ENCODE results near the gene CUL4A.

CUL4A gene

GRCh38 chr13:113190181-113190580 lies 19.2 kb upstream of the CUL4A start:
- H2AFZ ChIP-seq (ENCODE audit: low read depth, low read length, severe bottlenecking) = no peak overlapping the region
- no peak overlapping the region for H3K4me2 ChIP-seq (ENCODE audit: low read depth, low read length, poor library complexity, severe bottlenecking)
- no peak overlapping the region for H3K4me3 ChIP-seq (ENCODE audit: insufficient read depth, low read length, poor library complexity, severe bottlenecking)
- no peak overlapping the region for H3K9ac ChIP-seq (ENCODE audit: low read length)
- no peaks in the 10 kb centered on the region for H3K9me2 ChIP-seq (replicated peaks; ENCODE audit: insufficient read depth, low read length)
- TF ChIP-seq, protein P1, sequence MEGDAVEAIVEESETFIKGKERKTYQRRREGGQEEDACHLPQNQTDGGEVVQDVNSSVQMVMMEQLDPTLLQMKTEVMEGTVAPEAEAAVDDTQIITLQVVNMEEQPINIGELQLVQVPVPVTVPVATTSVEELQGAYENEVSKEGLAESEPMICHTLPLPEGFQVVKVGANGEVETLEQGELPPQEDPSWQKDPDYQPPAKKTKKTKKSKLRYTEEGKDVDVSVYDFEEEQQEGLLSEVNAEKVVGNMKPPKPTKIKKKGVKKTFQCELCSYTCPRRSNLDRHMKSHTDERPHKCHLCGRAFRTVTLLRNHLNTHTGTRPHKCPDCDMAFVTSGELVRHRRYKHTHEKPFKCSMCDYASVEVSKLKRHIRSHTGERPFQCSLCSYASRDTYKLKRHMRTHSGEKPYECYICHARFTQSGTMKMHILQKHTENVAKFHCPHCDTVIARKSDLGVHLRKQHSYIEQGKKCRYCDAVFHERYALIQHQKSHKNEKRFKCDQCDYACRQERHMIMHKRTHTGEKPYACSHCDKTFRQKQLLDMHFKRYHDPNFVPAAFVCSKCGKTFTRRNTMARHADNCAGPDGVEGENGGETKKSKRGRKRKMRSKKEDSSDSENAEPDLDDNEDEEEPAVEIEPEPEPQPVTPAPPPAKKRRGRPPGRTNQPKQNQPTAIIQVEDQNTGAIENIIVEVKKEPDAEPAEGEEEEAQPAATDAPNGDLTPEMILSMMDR (IDR thresholded peaks at IDR 0.05; ENCODE audit: insufficient read depth, low read length, poor library complexity, severe bottlenecking) = no peak
- no peak for TF ChIP-seq EZH2phosphoT487 (conservative IDR thresholded peaks at IDR 0.05; ENCODE audit: low read length)
- no peaks in the 10 kb centered on the region; the same call in 1 of the 2 replicates for H3K79me2 ChIP-seq (ENCODE audit: insufficient read depth, low read length)
- no peaks in the 10 kb centered on the region for H3K9me3 ChIP-seq (ENCODE audit: insufficient read depth, low read length)
- peaks cover 16% of the 10 kb centered on the region; the same call in 1 of the 2 replicates for H3K36me3 ChIP-seq (ENCODE audit: low read length)
- H3K27me3 ChIP-seq (ENCODE audit: low read length) = no peaks in the 10 kb centered on the region
- peaks cover 4% of the 10 kb centered on the region; the same call in 1 of the 2 replicates for H4K20me1 ChIP-seq (ENCODE audit: low read depth, low read length)
- no peak overlapping the region for H3K27ac ChIP-seq (ENCODE audit: low read depth, low read length)
- H3F3A ChIP-seq (ENCODE audit: insufficient read depth) = no peaks in the 10 kb centered on the region

- no peak overlapping the region for H3K27ac ChIP-seq (ENCODE audit: low read depth, low read length)
- H3K27me3 ChIP-seq (ENCODE audit: low read length) = no peaks in the 10 kb centered on the region
- no peak overlapping the region for H3K4me2 ChIP-seq (ENCODE audit: low read depth, low read length, poor library complexity, severe bottlenecking)
- peaks cover 21% of the 10 kb centered on the region; the same call in 1 of the 2 replicates for H3K36me3 ChIP-seq (ENCODE audit: low read length)
- H2AFZ ChIP-seq (ENCODE audit: low read depth, low read length, severe bottlenecking) = no peak overlapping the region
- no peak for TF ChIP-seq EZH2phosphoT487 (conservative IDR thresholded peaks at IDR 0.05; ENCODE audit: low read length)
- H3K79me2 ChIP-seq (ENCODE audit: insufficient read depth, low read length) = no peaks in the 10 kb centered on the region
- H3K9ac ChIP-seq (ENCODE audit: low read length) = no peak overlapping the region
- H3K4me3 ChIP-seq (ENCODE audit: insufficient read depth, low read length, poor library complexity, severe bottlenecking) = no peak overlapping the region
- no peaks in the 10 kb centered on the region for H3F3A ChIP-seq (ENCODE audit: insufficient read depth)
- H4K20me1 ChIP-seq (ENCODE audit: low read depth, low read length) = no peaks in the 10 kb centered on the region
- no peaks in the 10 kb centered on the region for H3K9me2 ChIP-seq (replicated peaks; ENCODE audit: insufficient read depth, low read length)
- no peaks in the 10 kb centered on the region for H3K9me3 ChIP-seq (ENCODE audit: insufficient read depth, low read length)
These were observed 17.1 kb upstream of the CUL4A start for GRCh38 chr13:113192279-113192678.

DNA sequence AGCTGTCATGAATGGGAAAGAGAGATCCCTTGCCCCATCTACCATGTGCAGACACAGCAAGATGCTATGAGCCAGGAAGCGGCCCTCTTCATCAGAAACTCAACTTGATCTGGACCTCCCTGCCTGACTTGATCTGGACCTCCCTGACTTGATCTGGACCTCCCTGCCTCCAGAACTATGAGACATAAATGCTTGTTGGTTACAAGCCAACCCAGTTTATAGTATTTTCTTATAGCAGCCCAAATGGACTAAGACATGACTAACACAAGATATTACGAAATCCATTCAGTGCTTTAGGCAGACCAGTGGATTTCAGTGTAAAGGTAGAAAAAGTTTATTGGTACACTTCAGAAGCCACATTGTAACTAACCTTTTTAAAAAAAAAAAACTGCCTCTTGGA lies 16.5 kb upstream of the CUL4A start:
- Histone ChIP-seq H3K4me2 (ENCODE audit: low read depth, low read length, poor library complexity, severe bottlenecking) (no peak overlapping the region), H3K27ac (ENCODE audit: low read depth, low read length) (no peak overlapping the region), H3K9me3 (ENCODE audit: insufficient read depth, low read length) (no peaks in the 10 kb centered on the region), H3K9ac (ENCODE audit: low read length) (no peak overlapping the region), H4K20me1 (ENCODE audit: low read depth, low read length) (no peaks in the 10 kb centered on the region), H3K36me3 (ENCODE audit: low read length) (peaks cover 21% of the 10 kb centered on the region), H3K4me3 (ENCODE audit: insufficient read depth, low read length, poor library complexity, severe bottlenecking) (no peak overlapping the region), H3K27me3 (ENCODE audit: low read length) (no peaks in the 10 kb centered on the region), H3K9me2 (replicated peaks; ENCODE audit: insufficient read depth, low read length) (no peaks in the 10 kb centered on the region), H3F3A (ENCODE audit: insufficient read depth) (0 out of 2 replicates have a peak, but pooled peaks cover 2% of the 10 kb centered on the region), H3K79me2 (ENCODE audit: insufficient read depth, low read length) (no peaks in the 10 kb centered on the region), H2AFZ (ENCODE audit: low read depth, low read length, severe bottlenecking) (no peak overlapping the region)
- TF ChIP-seq, protein P1 (IDR thresholded peaks at IDR 0.05; ENCODE audit: insufficient read depth, low read length, poor library complexity, severe bottlenecking) = no peak
- TF ChIP-seq EZH2phosphoT487 (conservative IDR thresholded peaks at IDR 0.05; ENCODE audit: low read length) = no peak

GRCh38 chr13:113195360-113195759 lies 14.1 kb upstream of the CUL4A start:
- H3K4me2 ChIP-seq (ENCODE audit: low read depth, low read length, poor library complexity, severe bottlenecking) = no peak overlapping the region
- no peaks in the 10 kb centered on the region for H3K9me3 ChIP-seq (ENCODE audit: insufficient read depth, low read length)
- no peak for TF ChIP-seq EZH2phosphoT487 (conservative IDR thresholded peaks at IDR 0.05; ENCODE audit: low read length)
- TF ChIP-seq, protein P1 (IDR thresholded peaks at IDR 0.05; ENCODE audit: insufficient read depth, low read length, poor library complexity, severe bottlenecking) = no peak
- no peaks in the 10 kb centered on the region for H3K27me3 ChIP-seq (ENCODE audit: low read length)
- H3K9me2 ChIP-seq (replicated peaks; ENCODE audit: insufficient read depth, low read length) = no peaks in the 10 kb centered on the region
- no peak overlapping the region for H2AFZ ChIP-seq (ENCODE audit: low read depth, low read length, severe bottlenecking)
- H3K79me2 ChIP-seq (ENCODE audit: insufficient read depth, low read length) = peaks cover 15% of the 10 kb centered on the region
- H3K4me3 ChIP-seq (ENCODE audit: insufficient read depth, low read length, poor library complexity, severe bottlenecking) = no peak overlapping the region
- H3K9ac ChIP-seq (ENCODE audit: low read length) = no peak overlapping the region
- peaks cover 25% of the 10 kb centered on the region for H3K36me3 ChIP-seq (ENCODE audit: low read length)
- H3F3A ChIP-seq (ENCODE audit: insufficient read depth) = 0 out of 2 replicates have a peak, but pooled peaks cover 4% of the 10 kb centered on the region
- H3K27ac ChIP-seq (ENCODE audit: low read depth, low read length) = no peak overlapping the region
- H4K20me1 ChIP-seq (ENCODE audit: low read depth, low read length) = no peaks in the 10 kb centered on the region

All from SU-DHL-6 (cell line).